ENCODE measurements around the gene MAP3K14.

DNA sequence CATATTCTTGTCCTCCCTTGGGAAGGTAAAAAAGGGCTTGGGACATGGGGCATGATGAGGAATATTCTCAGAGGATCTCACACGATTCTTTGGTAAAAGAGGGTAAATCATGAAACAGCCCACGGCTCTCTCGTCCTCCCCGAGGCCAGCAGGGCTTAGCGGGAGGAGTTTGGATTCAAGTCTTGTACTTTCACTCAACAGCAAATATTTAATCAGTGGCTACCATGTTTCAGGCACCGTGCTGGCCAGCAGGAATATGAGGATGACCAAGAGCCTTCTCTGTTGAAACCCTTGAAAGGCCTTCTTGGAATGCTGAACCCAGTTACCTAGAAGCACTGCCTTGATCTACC lies 8.8 kb downstream of the MAP3K14 start:
- TF ChIP-seq, protein P1, sequence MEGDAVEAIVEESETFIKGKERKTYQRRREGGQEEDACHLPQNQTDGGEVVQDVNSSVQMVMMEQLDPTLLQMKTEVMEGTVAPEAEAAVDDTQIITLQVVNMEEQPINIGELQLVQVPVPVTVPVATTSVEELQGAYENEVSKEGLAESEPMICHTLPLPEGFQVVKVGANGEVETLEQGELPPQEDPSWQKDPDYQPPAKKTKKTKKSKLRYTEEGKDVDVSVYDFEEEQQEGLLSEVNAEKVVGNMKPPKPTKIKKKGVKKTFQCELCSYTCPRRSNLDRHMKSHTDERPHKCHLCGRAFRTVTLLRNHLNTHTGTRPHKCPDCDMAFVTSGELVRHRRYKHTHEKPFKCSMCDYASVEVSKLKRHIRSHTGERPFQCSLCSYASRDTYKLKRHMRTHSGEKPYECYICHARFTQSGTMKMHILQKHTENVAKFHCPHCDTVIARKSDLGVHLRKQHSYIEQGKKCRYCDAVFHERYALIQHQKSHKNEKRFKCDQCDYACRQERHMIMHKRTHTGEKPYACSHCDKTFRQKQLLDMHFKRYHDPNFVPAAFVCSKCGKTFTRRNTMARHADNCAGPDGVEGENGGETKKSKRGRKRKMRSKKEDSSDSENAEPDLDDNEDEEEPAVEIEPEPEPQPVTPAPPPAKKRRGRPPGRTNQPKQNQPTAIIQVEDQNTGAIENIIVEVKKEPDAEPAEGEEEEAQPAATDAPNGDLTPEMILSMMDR (IDR thresholded peaks at IDR 0.05; ENCODE audit: low read depth, low read length, poor library complexity, severe bottlenecking), result no peak
- TF ChIP-seq EZH2phosphoT487 (IDR thresholded peaks at IDR 0.05; ENCODE audit: borderline replicate concordance, low read length), result no peak

Data from DOHH2 (cell line).